Neural cell (in vitro differentiated cells): ENCODE measurements around the gene ITGAE. TPM values are rescaled to one million over a fixed set of nuclear protein-coding genes. Genes with fewer than 3 reads are reported as not detected.

ENCODE experiments used
- H2AFZ ChIP-seq: fragments of 200-600, 300-800 bp; sonication (generic), shearing (Covaris generic); 2 replicates; pipeline ENCODE4 v1.6.0; 2014; ENCODE audit warnings: low read depth, mild to moderate bottlenecking, antibody characterized with exemption, low read length, moderate library complexity
- H3F3A ChIP-seq: fragments of 200-600 bp; shearing (Covaris generic); 2 replicates; pipeline ENCODE4 v1.6.1; 2016; ENCODE audit warnings: mild to moderate bottlenecking, moderate library complexity, mixed read lengths, antibody characterized with exemption, low read length; ENCODE audit not compliant: insufficient read depth, poor library complexity, severe bottlenecking
- H3K27ac ChIP-seq: fragments of 200-600, 300-800 bp; sonication (generic), shearing (Covaris generic); 2 replicates; pipeline ENCODE4 v1.5.1; 2014; ENCODE audit warnings: mild to moderate bottlenecking, low read length, moderate library complexity
- H3K27me3 ChIP-seq: fragments of 300-800, 200-600 bp; sonication (generic), shearing (Covaris generic); 2 replicates; pipeline ENCODE4 v1.6.0; 2014; ENCODE audit warnings: mild to moderate bottlenecking, low read depth, low read length, moderate library complexity; ENCODE audit not compliant: insufficient read depth
- H3K36me3 ChIP-seq: fragments of 300-800, 200-600 bp; sonication (generic), shearing (Covaris generic); 2 replicates; pipeline ENCODE4 v1.5.1; 2014; ENCODE audit warnings: mild to moderate bottlenecking, antibody characterized with exemption, low read length, moderate library complexity; ENCODE audit not compliant: insufficient read depth
- H3K4me2 ChIP-seq: fragments of 300-800, 200-600 bp; sonication (generic), shearing (Covaris generic); 2 replicates; pipeline ENCODE4 v1.6.0; 2014; ENCODE audit warnings: mild to moderate bottlenecking, low read length
- H3K4me3 ChIP-seq: fragments of 300-800, 200-600 bp; sonication (generic), shearing (Covaris generic); 2 replicates; pipeline ENCODE4 v1.5.1; 2014; ENCODE audit warnings: mild to moderate bottlenecking, low read length, moderate library complexity
- H3K79me2 ChIP-seq: fragments of 200-600 bp; shearing (Covaris generic); replicated peaks from 2 replicates; pipeline ENCODE4 v1.6.0; 2014; ENCODE audit warnings: mild to moderate bottlenecking, low read length, moderate library complexity; ENCODE audit not compliant: insufficient read depth
- H3K9ac ChIP-seq: fragments of 300-800, 200-600 bp; sonication (generic), shearing (Covaris generic); 2 replicates; pipeline ENCODE4 v1.6.1; 2016; ENCODE audit warnings: mild to moderate bottlenecking, low read length, mixed read lengths
- H3K9me2 ChIP-seq: fragments of 200-600 bp; shearing (Covaris generic); 2 replicates; pipeline ENCODE4 v1.6.1; 2016; ENCODE audit warnings: mild to moderate bottlenecking, low read length, mixed read lengths; ENCODE audit not compliant: insufficient read depth
- H3K9me3 ChIP-seq: fragments of 200-600, 300-800 bp; sonication (generic), shearing (Covaris generic); 2 replicates; pipeline ENCODE4 v1.6.1; 2016; ENCODE audit warnings: mild to moderate bottlenecking, mixed run types, low read length, moderate library complexity, mixed read lengths
- H4K20me1 ChIP-seq: fragments of 200-600 bp; shearing (Covaris generic); 2 replicates; pipeline ENCODE4 v1.6.1; 2016; ENCODE audit warnings: mild to moderate bottlenecking, mixed run types; ENCODE audit not compliant: insufficient read depth
- EP300 ChIP-seq: fragments of 450-650 bp; conservative IDR thresholded peaks from 2 replicates; pipeline ENCODE4 v1.6.1; 2014; ENCODE audit warnings: antibody characterized with exemption, mild to moderate bottlenecking, moderate library complexity; ENCODE audit not compliant: poor library complexity, severe bottlenecking
- EZH2 ChIP-seq: fragments of 200-600, 300-800 bp; shearing (Covaris generic), sonication (generic); IDR thresholded peaks from 2 replicates; pipeline ENCODE4 v1.6.1; 2014; ENCODE audit warnings: antibody characterized with exemption, low read length, borderline replicate concordance, mild to moderate bottlenecking; ENCODE audit not compliant: insufficient read depth, poor library complexity, severe bottlenecking
- MXI1 ChIP-seq: fragments of 450-650 bp; conservative IDR thresholded peaks from 2 replicates; pipeline ENCODE4 v1.6.1; 2014; ENCODE audit warnings: antibody characterized with exemption, mild to moderate bottlenecking; ENCODE audit not compliant: poor library complexity, severe bottlenecking
- POLR2AphosphoS5 ChIP-seq: IDR thresholded peaks from 2 replicates; pipeline ENCODE4 v1.6.1; 2012
- RAD21 ChIP-seq: fragments of 450-650 bp; conservative IDR thresholded peaks from 2 replicates; pipeline ENCODE4 v1.6.1; 2014; ENCODE audit warnings: antibody characterized with exemption, mild to moderate bottlenecking, moderate library complexity
- SMC3 ChIP-seq: fragments of 450-650 bp; conservative IDR thresholded peaks from 2 replicates; pipeline ENCODE4 v1.6.1; 2014; ENCODE audit warnings: antibody characterized with exemption, mild to moderate bottlenecking, moderate library complexity; ENCODE audit not compliant: poor library complexity
- TAF1 ChIP-seq: IDR thresholded peaks from 2 replicates; pipeline ENCODE4 v1.6.1; 2012; ENCODE audit warnings: low read depth
- polyA plus RNA-seq: library from polyadenylated mRNA; depleted of rRNA; stranded (reverse); fragments of >200 nt; gene quantifications from 2 replicates; pipeline ENCODE4 v1.2.3, GENCODE V29; 2014
- TF ChIP-seq, protein P1 (sequence below): IDR thresholded peaks from 2 replicates; pipeline ENCODE4 v1.6.1; 2012; ENCODE audit warnings: borderline replicate concordance
- TF ChIP-seq, protein P2 (sequence below): fragments of 450-650 bp; IDR thresholded peaks from 2 replicates; pipeline ENCODE4 v1.5.1; 2014; ENCODE audit warnings: antibody characterized with exemption, mild to moderate bottlenecking, moderate library complexity; ENCODE audit not compliant: poor library complexity, severe bottlenecking

The ITGAE gene
- polyA plus RNA-seq, 1 donor from 2014 or later, result 169 TPM

DNA sequence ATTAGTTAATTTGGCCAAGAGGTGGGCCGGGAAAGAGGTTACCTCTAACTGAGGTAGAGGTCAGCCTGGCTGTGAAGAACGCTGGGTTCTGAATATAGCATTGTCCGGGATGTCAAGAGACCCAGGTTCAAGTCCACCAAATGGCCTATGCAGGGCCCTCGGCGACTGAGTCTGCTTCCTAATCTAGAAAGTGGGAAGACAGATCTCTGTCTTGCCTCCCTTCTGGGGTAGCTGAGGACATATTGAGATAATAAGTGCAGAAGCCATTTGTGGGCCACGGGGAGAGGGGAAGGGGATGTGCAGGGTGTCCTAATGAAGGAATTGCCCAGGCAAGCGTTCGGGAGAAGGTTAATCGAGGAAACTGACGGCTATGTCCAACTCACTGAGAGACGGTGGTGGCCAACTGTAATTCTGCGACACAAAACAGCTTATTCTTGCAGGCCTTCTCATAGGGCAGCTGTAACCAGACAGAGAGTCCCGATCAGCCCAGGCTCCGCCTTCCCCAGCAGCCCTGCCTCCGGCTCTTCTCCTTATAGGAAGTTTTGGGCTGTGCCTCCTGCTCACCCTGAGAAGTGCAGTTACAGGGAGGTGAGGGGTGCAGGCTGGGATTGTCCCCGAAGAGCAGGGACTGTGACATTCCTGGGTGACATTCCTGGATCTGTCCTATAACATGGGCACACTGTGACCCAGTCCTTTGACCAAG, 61.4 kb downstream of the ITGAE start:
- Histone ChIP-seq H3K79me2 (no peaks in the 10 kb centered on the region), H3K9me3 (no peaks in the 10 kb centered on the region), H2AFZ (no peak overlapping the region), H3K27ac (no peak overlapping the region), H3K27me3 (no peaks in the 10 kb centered on the region), H3K9ac (no peak overlapping the region), H4K20me1 (no peaks in the 10 kb centered on the region), H3F3A (no peaks in the 10 kb centered on the region), H3K36me3 (no peaks in the 10 kb centered on the region), H3K4me2 (no peak overlapping the region), H3K9me2 (no peaks in the 10 kb centered on the region), H3K4me3 (no peak overlapping the region)
- TF ChIP-seq TAF1 (no peak), EZH2 (no peak), EP300 (no peak), RAD21 (no peak), SMC3 (no peak), MXI1 (no peak)
- TF ChIP-seq, protein P1, sequence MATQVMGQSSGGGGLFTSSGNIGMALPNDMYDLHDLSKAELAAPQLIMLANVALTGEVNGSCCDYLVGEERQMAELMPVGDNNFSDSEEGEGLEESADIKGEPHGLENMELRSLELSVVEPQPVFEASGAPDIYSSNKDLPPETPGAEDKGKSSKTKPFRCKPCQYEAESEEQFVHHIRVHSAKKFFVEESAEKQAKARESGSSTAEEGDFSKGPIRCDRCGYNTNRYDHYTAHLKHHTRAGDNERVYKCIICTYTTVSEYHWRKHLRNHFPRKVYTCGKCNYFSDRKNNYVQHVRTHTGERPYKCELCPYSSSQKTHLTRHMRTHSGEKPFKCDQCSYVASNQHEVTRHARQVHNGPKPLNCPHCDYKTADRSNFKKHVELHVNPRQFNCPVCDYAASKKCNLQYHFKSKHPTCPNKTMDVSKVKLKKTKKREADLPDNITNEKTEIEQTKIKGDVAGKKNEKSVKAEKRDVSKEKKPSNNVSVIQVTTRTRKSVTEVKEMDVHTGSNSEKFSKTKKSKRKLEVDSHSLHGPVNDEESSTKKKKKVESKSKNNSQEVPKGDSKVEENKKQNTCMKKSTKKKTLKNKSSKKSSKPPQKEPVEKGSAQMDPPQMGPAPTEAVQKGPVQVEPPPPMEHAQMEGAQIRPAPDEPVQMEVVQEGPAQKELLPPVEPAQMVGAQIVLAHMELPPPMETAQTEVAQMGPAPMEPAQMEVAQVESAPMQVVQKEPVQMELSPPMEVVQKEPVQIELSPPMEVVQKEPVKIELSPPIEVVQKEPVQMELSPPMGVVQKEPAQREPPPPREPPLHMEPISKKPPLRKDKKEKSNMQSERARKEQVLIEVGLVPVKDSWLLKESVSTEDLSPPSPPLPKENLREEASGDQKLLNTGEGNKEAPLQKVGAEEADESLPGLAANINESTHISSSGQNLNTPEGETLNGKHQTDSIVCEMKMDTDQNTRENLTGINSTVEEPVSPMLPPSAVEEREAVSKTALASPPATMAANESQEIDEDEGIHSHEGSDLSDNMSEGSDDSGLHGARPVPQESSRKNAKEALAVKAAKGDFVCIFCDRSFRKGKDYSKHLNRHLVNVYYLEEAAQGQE, result no peak

DNA sequence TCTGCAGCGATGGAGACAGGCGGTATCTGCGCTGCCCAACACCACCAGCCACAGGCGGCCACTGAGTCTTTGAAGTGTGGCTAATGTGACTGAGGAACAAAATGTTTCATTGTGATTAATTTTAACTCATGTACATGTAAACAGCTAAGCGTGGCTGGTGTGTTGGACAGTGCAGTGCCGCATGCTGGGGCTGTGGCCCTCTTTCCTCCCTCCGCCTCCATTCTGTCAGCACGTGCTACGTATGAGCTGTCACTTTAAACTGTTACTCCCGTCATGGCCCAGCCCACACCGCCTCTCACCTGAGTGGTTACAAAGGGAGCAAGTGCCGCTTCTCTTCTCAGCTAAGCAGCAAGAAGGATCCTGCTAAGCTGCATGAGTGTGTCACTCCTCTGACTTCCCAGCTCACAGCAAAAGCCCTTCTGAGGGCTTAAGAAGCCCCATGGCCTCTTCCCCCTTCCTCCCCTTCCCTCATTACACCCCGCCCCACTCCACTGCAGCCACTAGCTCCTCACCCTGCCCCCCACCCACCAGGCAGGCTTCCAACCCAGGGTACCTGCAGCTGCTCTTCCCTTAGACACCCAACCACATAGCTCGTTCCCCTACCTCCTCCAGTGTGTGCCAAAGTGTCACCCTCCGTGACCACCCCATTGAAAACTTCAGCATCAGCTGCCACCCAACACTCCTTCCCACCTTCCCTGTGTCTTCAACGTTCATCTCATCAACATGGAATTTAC, 62.3 kb downstream of the ITGAE start:
- no peaks in the 10 kb centered on the region for H3F3A ChIP-seq
- no peak overlapping the region for H3K9ac ChIP-seq
- no peaks in the 10 kb centered on the region for H3K27me3 ChIP-seq
- no peak overlapping the region for H3K4me2 ChIP-seq
- no peak overlapping the region for H3K4me3 ChIP-seq
- H3K79me2 ChIP-seq, result no peaks in the 10 kb centered on the region
- no peak overlapping the region for H2AFZ ChIP-seq
- H3K9me3 ChIP-seq, result no peaks in the 10 kb centered on the region
- H3K27ac ChIP-seq, result no peak overlapping the region
- no peaks in the 10 kb centered on the region for H4K20me1 ChIP-seq
- TF ChIP-seq TAF1 (no peak), RAD21 (no peak), EZH2 (no peak), EP300 (no peak), SMC3 (no peak), MXI1 (no peak), POLR2AphosphoS5 (no peak)
- TF ChIP-seq, protein P2, sequence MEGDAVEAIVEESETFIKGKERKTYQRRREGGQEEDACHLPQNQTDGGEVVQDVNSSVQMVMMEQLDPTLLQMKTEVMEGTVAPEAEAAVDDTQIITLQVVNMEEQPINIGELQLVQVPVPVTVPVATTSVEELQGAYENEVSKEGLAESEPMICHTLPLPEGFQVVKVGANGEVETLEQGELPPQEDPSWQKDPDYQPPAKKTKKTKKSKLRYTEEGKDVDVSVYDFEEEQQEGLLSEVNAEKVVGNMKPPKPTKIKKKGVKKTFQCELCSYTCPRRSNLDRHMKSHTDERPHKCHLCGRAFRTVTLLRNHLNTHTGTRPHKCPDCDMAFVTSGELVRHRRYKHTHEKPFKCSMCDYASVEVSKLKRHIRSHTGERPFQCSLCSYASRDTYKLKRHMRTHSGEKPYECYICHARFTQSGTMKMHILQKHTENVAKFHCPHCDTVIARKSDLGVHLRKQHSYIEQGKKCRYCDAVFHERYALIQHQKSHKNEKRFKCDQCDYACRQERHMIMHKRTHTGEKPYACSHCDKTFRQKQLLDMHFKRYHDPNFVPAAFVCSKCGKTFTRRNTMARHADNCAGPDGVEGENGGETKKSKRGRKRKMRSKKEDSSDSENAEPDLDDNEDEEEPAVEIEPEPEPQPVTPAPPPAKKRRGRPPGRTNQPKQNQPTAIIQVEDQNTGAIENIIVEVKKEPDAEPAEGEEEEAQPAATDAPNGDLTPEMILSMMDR, result no peak
- TF ChIP-seq, protein P1, result no peak
- no peaks in the 10 kb centered on the region for H3K9me2 ChIP-seq
- H3K36me3 ChIP-seq, result no peaks in the 10 kb centered on the region
